Activated CD8-positive, alpha-beta memory T cell treated with anti-CD3 and anti-CD28 coated beads for 36 hours (primary cell): ENCODE measurements around the gene NGEF. TPM values are rescaled to one million over a fixed set of nuclear protein-coding genes. Genes with fewer than 3 reads are reported as not detected.

Experiments
- CTCF ChIA-PET: fragments of 350-600 bp; sonication (Branson Sonifier 250); formaldehyde crosslinking; loops from one replicate; lab custom pipeline; 2021; ENCODE audit warnings: antibody characterized with exemption; lab: Charles Lee
- POLR2A ChIA-PET: fragments of 350-600 bp; sonication (Branson Sonifier 250); formaldehyde crosslinking; loops from one replicate; lab custom pipeline; 2021; ENCODE audit warnings: antibody characterized with exemption; lab: Charles Lee
- total RNA-seq, 2 experiments: library from RNA; stranded (reverse); gene quantifications; one replicate each; pipeline ENCODE4 v1.2.3, GENCODE V29; 2021

NGEF gene
- total RNA-seq, 2 experiments from 2014 or later: 0.10 to 0.13 TPM

DNA sequence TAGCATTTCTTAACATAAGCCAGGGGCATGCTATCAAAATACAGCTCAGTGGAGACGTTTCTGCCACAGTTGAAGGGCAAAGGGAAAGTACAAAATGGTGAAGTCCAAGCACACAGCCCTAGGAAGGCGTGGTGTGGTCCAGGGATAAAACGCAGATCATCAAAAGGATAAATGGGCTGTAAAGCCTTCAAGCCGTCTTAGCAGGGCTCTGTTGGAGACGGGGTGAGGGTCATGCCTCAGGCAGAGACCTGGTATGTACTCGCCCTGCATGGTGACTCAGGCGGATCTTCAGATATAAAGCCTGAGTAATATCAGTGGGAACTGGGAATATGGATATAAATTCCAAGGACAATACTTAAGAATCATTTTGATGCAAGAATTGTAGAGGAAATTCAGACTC, 61.2 kb downstream of the NGEF start:
- ChIA-PET CTCF (interaction anchor here (0.6 kb wide), 1 partner anchor 308 kb away, joined by 3 read pairs; no protein-coding TSS in a partner anchor), POLR2A (no interaction called here)

DNA sequence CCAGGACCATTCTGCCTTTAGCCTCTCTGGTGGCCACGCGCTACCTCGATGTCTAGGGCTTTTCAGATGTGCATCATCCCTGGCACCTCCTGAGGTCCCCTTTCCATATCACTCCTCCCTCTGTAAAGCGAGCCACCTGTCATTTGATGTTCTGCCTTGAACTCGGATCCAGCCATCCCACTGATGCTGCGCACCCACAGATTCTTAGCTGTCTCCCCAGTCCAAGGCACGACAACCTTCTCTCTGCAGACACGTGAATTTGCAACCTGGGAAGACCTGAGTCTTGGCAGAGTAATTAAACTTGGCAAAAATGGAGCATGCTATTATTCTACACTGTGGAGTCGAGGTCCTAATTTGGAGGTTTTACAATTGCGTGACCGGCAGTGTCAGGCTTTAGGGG, 61.9 kb downstream of the NGEF start:
- POLR2A ChIA-PET: no interaction called here
- CTCF ChIA-PET: no interaction called here

DNA sequence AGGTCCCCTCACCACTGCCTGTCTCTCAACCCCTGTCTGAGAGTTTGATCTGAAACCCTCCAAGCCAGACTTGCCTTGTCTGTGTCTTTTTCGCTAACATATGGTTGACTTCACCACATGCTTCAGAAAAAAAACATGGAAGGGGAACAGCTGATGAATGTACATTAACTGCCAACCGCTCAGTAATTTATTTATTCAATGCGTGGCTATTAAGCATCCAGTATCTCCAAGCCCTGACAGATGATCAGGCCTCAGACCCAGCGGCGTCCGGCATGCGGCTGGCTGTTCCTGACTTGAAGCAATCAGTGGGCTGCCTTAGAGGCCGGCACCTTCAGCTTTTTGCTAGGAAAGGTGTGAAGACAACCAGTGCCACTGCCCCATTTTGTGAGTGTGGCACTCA, 62.3 kb downstream of the NGEF start:
- POLR2A ChIA-PET: no interaction called here
- CTCF ChIA-PET: no interaction called here

DNA sequence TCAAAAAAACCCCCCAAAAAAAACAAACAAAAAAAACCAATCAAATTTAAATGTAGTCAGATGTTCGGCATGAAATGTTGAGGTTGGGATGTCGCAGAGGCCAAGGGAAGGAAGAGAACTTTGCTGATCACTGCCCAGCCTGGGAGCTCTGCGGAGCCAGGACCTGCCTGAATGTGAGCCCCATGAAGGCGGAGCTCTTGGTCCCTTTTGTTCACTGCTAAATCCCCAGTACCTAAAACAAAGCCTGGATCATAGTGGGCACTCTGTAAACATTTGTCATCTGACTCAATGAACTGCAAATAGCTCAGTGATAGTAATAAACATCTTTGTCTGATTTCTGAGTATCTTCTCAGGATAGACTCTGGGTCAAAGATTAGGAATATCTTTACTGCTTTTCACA, 64.0 kb downstream of the NGEF start:
- CTCF ChIA-PET: interaction anchor here (0.6 kb wide), 1 partner anchor 79 kb away, joined by 3 read pairs; no protein-coding TSS in a partner anchor
- POLR2A ChIA-PET: no interaction called here

DNA sequence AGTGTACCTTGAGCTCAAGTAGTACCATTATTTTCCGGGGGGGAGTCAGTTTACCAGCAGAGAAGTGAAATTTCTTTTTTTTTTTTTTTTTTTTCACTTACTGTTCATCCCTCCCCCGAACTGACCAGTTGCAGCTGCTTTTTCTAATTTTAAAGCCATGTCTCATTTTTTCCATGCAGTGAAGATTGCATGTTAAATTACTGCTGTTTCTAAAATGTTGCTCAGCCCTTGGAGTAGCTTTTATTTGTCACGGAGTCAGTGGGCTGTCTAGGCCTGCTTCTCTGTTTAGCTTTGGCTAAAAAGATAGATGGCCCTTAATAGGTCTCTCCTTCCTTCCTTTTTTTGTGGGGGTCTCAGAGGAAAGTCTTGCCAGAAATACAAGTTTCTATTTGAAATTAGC, 70.2 kb downstream of the NGEF start:
- ChIA-PET POLR2A (interaction anchor here (0.6 kb wide), 1 partner anchor 198 kb away, joined by 5 read pairs; no protein-coding TSS in a partner anchor), CTCF (interaction anchor here (0.7 kb wide), 1 partner anchor 289 kb away, joined by 5 read pairs; no protein-coding TSS in a partner anchor)

DNA sequence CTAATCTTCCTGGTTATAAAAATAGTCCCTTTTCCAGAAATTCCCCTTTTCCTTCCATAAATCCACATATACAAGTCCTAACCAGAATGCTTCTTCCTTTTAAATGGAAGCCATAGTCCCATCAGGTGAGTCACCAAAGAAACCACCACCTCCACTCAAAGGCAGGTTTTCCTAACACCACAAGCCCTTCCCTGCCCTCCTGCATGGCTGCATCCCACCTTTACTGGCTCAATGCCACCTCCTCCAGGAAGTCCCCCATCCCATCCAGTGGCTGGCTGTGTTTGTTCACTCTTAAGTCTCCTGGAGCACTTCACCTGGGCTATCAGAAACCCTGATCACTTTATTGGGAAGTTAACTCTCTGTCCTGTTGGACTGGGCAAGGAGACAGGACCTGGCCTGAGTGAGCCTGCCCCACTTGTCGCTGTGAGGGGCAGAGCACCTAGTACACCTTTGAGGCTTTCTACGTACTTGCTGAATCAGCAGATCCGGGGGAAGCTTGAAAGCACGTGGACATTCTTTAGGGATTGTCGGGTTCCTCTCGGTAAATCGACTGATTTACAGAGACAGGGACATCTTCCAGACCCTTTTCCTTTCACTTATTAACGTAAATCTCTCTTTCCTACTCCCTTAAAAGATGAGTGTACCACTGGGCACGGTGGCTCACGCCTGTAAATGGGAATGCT, 71.0 kb downstream of the NGEF start:
- ChIA-PET CTCF (no interaction called here), POLR2A (no interaction called here)

DNA sequence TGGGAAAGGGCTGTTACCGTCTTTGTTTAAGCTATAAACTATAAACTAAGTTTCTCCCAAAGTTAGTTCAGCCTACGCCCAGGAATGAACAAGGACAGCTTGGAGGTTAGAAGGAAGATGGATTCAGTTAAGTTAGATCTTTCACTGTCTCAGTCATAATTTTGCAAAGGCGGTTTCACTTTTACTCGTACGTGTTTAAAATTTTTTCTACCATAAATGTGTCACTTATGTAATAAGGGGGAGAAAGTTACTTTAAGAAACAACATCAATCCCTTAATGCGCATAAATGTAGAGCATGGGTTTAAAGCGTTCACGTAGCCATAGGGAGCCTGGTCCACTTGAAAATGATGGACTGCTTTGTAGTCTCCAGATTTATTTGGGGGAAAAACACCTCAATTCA, 71.7 kb downstream of the NGEF start:
- ChIA-PET CTCF (interaction anchor here (1.0 kb wide), 1 partner anchor 13 kb away, joined by 3 read pairs; no protein-coding TSS in a partner anchor), POLR2A (no interaction called here)

DNA sequence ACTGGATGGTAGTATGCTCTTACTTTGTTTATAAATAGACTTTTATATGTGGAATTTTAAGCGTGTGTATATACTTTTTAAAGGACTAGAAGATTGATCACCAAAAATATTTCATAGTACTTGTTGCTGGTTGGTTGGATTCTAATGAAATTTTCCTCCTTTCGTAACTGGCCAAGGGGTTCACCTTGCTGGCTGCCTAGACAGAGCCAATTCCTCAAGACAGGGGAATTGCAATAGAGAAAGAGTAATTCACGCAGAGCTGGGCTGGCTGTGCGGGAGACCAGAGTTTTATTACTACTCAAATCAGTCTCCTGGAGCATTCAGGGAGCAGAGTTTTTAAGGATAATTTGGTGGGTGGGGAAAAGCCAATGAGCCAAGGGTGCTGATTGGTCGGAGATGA, 72.3 kb downstream of the NGEF start:
- ChIA-PET POLR2A (interaction anchor here (0.6 kb wide), 1 partner anchor 285 kb away, joined by 3 read pairs; no protein-coding TSS in a partner anchor), CTCF (interaction anchor here (1.0 kb wide), 1 partner anchor 12 kb away, joined by 3 read pairs; no protein-coding TSS in a partner anchor)

DNA sequence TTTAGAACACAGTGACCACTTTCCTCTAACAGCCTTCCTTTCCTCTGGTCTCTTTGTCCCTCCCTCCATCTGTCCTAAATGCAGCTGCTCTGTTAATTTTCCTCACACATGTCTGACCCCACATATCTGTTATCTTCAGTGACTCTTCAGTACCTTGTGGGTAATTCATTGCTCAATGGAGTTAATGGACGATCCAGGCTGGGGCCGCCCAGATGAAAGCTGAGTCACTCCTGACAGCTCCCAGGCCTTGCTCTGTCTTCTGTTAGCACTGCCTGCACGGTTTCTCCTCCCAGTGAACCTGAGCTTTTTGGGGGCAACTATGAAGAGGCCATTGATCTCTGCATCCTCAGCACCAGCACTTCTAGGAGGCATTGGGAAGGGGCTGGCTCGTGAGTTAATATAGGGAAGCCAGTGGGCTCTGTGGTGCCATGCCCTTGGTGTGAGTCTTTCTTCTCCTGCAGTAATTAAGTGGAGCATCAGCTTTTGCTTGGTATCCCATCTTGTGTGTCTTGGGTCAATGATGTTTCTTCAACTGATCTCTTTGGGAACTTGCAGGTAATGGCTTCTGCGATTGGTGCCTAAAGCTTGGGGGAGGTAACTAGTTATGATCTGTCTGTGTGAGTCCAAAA, 75.7 kb downstream of the NGEF start:
- ChIA-PET CTCF (no interaction called here), POLR2A (no interaction called here)

DNA sequence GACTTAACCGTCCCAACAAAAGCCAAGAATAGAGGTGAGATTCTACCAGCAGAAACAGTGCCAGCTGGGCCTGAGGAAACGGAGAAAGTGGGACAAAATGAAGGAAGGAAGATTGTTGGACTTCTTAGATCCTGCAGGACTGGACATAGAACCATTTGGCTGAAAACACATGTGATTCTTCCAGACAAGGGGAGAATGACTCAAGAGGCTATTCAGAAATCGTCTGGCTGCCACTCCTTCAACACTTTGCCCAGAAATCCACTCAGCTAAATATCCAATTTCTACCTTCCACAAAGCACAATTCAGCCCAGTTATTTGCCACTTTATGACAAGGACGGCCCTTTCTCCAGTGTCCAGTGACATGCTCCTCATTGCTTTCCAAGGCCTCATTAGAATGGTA, 81.4 kb downstream of the NGEF start:
- ChIA-PET POLR2A (no interaction called here), CTCF (interaction anchor here (1.8 kb wide), 1 partner anchor 34 kb away, joined by 3 read pairs; no protein-coding TSS in a partner anchor)

DNA sequence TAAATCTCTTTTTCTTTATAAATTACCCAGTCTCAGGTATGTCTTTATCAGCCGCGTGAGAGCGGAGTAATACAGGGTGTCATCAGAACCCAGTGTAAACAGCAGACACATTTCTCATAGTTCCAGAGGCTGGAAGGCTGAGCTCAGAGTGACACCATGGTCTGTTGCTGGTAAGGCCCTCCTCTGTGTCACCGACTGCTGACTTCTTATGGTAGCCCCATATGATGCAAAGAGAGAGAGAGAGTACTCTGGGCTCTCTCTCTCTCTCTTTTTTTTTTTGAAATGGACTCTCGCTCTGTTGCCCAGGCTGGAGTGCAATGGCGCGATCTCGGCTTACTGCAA, 83.0 kb downstream of the NGEF start:
- POLR2A ChIA-PET: no interaction called here
- CTCF ChIA-PET: no interaction called here

DNA sequence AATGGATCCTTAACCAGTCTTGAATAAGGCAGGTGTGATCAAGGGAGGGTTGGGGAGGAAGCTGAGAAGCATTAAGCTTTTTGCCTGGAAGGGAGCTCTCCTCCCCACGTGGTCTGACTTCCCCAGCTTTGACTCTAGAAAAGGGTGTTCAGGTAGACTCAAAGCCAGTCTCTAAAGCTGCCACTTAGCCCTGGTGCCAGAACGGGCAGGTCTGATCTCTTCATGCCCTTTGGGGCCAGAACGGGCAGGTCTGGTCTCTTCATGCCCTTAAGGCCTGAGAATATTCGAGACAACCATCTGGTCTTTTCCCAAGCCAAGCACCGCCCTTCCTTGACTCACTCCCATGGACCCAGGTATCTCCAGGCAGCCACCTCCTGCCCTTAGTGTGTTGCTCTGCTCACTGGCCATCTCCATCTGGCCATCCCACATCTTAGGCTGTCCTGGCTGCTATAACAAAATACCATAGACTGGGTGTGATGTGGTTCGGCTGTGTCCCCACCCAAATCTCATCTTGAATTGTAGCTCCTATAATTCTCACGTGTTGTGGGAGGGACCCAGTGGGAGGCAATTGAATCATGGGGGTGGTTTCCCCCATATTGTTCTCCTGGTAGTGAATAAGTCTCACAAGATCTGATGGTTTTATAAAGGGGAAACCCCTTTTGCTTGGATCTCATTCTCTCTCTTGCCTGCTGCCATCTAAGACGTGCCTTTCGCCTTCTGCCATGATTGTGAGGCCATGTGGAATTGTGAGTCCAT, 83.6 kb downstream of the NGEF start:
- CTCF ChIA-PET: interaction anchor here (1.0 kb wide), 1 partner anchor 11 kb away, joined by 3 read pairs; no protein-coding TSS in a partner anchor
- POLR2A ChIA-PET: no interaction called here

DNA sequence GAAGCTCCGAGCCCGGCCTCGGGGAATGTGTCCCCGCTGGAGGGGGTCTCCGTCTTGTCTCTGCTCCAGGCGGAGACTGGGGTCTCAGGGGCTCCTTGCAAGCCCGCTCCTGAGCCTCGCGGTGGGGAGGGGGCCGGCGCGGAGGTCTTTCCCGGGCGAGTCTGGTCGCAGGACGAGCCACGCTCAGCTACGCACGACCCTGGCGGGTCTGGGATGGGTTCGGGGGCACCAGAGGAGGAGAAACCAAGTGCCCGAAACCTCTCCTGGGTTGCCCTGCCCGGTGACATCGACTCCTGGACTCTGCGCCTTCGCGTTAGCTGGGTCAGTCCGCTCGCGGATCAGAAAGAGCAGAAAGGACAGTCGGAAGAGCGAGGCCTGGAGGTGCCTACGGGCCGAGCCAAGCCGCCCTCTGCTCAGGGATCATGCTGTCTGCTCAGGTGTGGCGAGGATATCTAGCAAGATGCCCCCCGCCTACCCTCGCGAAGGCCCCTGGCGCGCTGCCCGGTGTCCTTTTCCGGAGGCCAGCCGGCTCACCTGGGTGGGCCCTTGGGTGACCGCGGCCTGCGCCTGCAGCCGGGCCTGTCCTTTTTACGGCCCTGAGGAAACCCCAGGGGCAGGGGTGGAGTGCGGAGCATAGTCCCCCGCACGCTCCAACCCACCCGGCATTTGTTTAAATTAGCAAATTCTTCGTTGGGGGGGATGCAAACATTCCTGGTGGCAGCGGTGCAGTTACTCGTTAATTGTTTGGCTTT, 84.3 kb downstream of the NGEF start:
- POLR2A ChIA-PET: no interaction called here

DNA sequence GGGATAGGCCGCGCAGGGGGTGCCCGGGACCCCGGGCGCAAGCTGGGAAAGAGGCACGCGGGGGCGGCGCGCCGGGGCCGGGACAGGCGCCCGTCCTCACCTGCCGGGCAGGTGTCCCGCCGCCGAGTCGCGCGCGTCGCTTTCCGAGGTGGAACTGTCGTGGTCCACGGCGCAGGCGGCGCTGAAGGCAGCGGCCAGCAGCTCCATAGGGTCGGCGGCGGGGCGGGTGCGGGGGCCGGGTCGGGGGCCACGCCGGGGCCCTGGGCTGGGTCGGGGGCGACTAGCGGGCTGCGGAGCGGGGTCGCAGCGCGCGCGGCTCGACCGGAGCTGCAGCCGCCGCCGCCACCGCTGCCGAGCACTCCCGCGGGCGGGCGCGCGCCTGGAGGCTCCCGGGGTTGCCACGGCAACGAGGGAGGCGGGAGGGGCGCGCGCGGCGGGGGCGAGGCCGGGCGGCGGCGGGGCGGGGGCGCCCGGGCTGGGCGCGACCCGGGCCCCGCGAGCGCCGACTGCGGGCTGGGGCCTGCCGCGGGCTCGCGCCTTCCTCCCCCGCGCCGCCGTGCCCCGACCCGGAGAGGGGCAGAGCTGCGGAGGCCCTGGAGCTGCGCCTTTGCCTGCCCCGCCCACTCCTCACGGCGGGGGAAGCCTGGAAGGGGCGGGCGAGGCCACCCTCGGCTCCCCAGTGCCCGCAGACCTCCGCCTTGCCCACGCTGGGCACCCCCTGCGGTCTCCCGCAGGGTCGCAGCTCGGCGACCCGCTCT, 85.1 kb downstream of the NGEF start:
- CTCF ChIA-PET: interaction anchor here (1.0 kb wide), 1 partner anchor 13 kb away, joined by 3 read pairs; no protein-coding TSS in a partner anchor
- POLR2A ChIA-PET: no interaction called here

More for the DNA sequence above, 84.3 kb downstream of the NGEF start:
- CTCF ChIA-PET: interaction anchor here (1.0 kb wide), 1 partner anchor 12 kb away, joined by 3 read pairs; no protein-coding TSS in a partner anchor

DNA sequence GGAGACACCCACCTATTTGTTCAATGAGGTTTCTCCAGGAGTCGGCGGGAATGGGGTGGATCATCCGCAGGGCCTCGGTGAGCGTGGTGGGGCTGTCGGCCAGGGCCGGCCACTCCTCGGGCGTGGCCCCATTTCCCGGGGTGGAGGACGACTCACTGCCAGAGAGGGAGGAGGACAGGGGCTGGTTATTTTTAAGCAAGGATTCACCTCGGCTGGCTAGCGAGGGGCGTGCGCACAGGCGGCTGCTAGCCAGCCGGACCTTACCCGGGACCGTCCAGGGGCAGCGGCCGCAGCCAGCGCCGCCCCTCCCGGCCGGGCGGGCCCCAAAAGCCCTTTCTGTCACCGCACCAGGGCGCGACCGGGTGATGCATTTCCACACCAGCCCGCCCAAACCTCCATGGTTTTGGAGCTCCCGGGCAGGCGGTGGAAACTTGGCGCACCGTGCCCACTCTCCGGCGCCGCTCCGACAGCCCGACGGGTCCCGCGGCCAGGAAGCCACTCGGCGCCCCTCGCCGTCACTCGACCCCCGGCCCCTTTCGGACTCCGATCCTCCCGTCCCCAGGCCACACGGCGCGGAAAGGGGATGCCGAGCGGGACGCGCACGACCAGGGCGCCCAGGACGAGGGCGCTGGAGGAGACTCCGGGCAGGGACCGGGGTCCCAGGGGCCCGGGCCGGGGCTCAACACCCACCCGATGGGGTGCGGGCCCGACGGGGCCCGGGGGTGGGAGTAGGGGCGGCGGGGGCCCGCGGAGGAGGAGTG, 85.8 kb downstream of the NGEF start:
- ChIA-PET POLR2A (no interaction called here), CTCF (no interaction called here)

DNA sequence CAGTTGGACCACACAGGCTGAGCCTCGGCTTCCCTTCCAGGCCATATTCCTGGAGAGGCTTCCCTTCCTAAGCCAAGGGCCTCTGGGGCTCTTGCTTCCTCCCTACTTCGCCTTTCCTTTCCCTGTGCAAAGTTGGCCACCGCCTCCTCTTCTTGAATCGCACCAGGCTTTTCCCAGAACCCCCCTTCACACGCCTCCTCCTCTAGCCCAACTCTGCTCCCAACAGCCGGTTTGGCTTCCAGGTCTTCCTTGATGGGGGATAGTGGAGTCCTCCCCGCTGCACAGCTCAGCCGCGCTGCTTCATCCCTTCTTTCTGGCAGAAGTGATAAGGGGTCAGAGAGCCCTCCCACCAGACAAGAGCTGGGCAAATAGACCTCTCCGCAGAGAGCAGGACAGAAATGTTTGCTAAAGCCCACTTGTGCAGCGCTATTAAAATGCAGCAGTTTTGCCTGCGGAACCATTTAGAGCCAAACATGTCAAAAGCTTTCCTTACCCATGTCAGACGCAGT, 86.6 kb downstream of the NGEF start:
- ChIA-PET POLR2A (no interaction called here), CTCF (interaction anchor here (0.6 to 1.5 kb wide), 2 partner anchors 102 to 207 kb away, joined by 3 to 4 read pairs; no protein-coding TSS in a partner anchor)

DNA sequence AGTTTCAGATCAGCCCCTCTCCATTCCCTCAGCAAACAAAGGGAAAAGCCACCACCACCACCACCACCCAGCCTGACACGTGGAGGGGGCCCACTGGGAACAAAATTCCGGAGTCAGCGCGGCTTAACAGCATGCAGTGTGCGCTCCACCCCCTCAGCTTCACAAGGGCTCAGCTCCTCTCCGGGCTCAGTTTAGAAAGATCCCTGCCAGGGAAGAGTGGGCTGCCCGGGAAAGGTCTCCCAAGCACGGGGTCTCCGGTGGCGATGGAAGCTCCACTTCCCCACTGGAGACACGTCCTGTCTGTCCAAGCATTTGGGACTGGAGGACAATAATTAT, 87.3 kb downstream of the NGEF start:
- ChIA-PET POLR2A (no interaction called here), CTCF (interaction anchor here (0.6 to 1.5 kb wide), 2 partner anchors 103 to 207 kb away, joined by 3 to 4 read pairs; no protein-coding TSS in a partner anchor)
